ENCODE results near the gene DNMBP. TPM values are rescaled to one million over a fixed set of nuclear protein-coding genes. Genes with fewer than 3 reads are reported as not detected.

The DNMBP gene
- polyA plus RNA-seq, 2 of the 4 experiments (the other 2 are of a cell fraction), result 13.7 to 20.3 TPM

DNA sequence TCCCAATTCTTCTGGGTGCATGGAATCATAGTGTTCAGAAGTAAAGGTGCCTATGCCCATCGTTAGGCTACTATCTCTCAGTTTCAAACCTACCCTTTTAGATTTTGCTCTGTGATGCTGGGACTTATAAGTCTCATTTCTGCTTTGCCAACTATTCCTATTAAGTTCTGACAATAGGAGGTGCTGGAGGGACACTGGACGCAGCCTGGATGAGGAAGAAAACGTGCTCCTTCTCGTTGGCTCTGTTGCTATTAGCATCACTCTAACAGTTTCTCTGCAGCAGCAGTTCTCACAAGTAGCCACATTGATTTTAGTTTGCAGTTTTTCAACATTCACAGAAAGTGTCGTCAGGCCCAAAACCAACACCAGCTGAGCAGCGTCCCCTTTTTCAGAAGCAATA is 154.9 kb downstream of the DNMBP start (continued):
- TF ChIP-seq RAD21 (conservative IDR thresholded peaks at IDR 0.05 in 1 of 2, IDR thresholded peaks at IDR 0.05 in 1 of 2) (peak; percentile 57 to 73), MAX (IDR thresholded peaks at IDR 0.05) (0 out of 2 replicates have a peak, but pooled peaks have one; percentile 31), ZFP36 (IDR thresholded peaks at IDR 0.05; ENCODE audit: borderline replicate concordance, partially characterized antibody) (no peak), HOXA7 (CRISPR knock-in tag; IDR thresholded peaks at IDR 0.05) (no peak), EP300 (IDR thresholded peaks at IDR 0.05) (no peak), HOXB13 (CRISPR knock-in tag; IDR thresholded peaks at IDR 0.05; ENCODE audit: low read depth) (no peak), CBX8 (IDR thresholded peaks at IDR 0.05) (no peak), BCL3 (IDR thresholded peaks at IDR 0.05) (no peak), CHD4 (IDR thresholded peaks at IDR 0.05; ENCODE audit: borderline replicate concordance) (no peak), REST (IDR thresholded peaks at IDR 0.05) (no peak), ZSCAN20 (CRISPR knock-in tag; IDR thresholded peaks at IDR 0.05) (no peak), GATA3 (IDR thresholded peaks at IDR 0.05; ENCODE audit: borderline replicate concordance) (no peak), POLR2A (IDR thresholded peaks at IDR 0.05; ENCODE audit: low read length) (no peak), E2F6 (IDR thresholded peaks at IDR 0.05; ENCODE audit: borderline replicate concordance, low read depth) (no peak), PBX3 (IDR thresholded peaks at IDR 0.05) (no peak), TP53 (CRISPR knock-in tag; IDR thresholded peaks at IDR 0.05) (no peak), FOSL2 (IDR thresholded peaks at IDR 0.05) (no peak), FOSL2 (CRISPR knock-in tag; IDR thresholded peaks at IDR 0.05) (no peak), EHMT2 (IDR thresholded peaks at IDR 0.05; ENCODE audit: low read depth) (no peak), PHF8 (IDR thresholded peaks at IDR 0.05; ENCODE audit: borderline replicate concordance, low read depth) (no peak), NPAS2 (CRISPR knock-in tag; IDR thresholded peaks at IDR 0.05; ENCODE audit: borderline replicate concordance) (no peak), POLR2AphosphoS2 (conservative IDR thresholded peaks at IDR 0.05; ENCODE audit: low read length) (peak; percentile 38; the same call in 1 of the 2 replicates), ZNF302 (CRISPR knock-in tag; IDR thresholded peaks at IDR 0.05) (no peak), HDAC2 (IDR thresholded peaks at IDR 0.05) (no peak)

GRCh38 chr10:99853655-99854054 is 156.1 kb downstream of the DNMBP start:
- ChIA-PET POLR2A (no interaction called here), CTCF (interaction anchor here (0.9 to 12.5 kb wide), 6 partner anchors 7 to 194 kb away, joined by 3 to 139 read pairs (median 11); partner anchors contain the start of gene DNMBP)
- FAIRE-seq, result no peak
- no peak for TF ChIP-seq RCOR1 (IDR thresholded peaks at IDR 0.05; ENCODE audit: low read depth, low read length)
- TF ChIP-seq GATA3 (IDR thresholded peaks at IDR 0.05; ENCODE audit: borderline replicate concordance), result no peak
- 88% methylated on average over 3 of the region's 3 CpGs for WGBS (ENCODE audit: missing lambda C conversion rate)
- ATAC-seq, result no peak
- H3K27ac ChIP-seq, result no peak overlapping the region
- no peak for DNase-seq (ENCODE audit: low read depth in 1 of 2, low spot score in 1 of 2)
- H3K9me3 ChIP-seq, result no peaks in the 10 kb centered on the region
- peaks cover 32% of the 10 kb centered on the region for H3K4me1 ChIP-seq
- no peak overlapping the region for H3K4me3 ChIP-seq
- no peak overlapping the region for H3K4me2 ChIP-seq
